Suppressor macrophage treated with lipopolysaccharide for 4 hours (primary cell): Measurements from ENCODE around the gene AR.

Experiments used
- DNase-seq: peaks from one replicate; pipeline ENCODE4 v3.0.0-alpha.2; 2020

AR gene

DNA sequence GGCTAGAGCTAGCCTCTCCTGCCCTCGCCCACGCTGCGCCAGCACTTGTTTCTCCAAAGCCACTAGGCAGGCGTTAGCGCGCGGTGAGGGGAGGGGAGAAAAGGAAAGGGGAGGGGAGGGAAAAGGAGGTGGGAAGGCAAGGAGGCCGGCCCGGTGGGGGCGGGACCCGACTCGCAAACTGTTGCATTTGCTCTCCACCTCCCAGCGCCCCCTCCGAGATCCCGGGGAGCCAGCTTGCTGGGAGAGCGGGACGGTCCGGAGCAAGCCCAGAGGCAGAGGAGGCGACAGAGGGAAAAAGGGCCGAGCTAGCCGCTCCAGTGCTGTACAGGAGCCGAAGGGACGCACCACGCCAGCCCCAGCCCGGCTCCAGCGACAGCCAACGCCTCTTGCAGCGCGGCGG is at the start of gene AR:
TSS of gene AR (plus strand) at position 204 of the 400 bp plus-strand sequence. CDS start 1,126 bp downstream, outside the sequence.
- peak; percentile 3 for DNase-seq

GRCh38 chrX:67500617-67501016 is 43.2 kb upstream of the AR start:
- no peak for DNase-seq

GRCh38 chrX:67503004-67503403 is 40.8 kb upstream of the AR start:
- DNase-seq = no peak

DNA sequence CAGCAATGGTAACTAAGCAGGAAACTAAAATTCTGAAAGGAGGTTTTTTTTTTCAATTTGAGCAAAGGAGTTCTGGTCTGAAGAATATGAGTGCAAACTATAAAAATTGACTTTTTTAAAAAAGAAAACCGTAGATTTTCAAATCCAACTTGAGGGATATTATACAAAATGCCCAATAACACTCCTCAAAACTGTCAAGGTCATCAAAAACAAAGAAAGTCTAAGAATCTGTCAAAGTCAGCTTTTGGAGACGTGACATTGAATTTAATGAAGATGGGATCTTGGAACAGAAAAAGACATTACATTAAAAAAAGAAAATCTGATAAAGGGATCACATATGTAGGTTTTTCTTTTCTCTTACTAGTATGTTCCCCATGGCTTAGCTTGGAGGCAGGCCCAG is 40.4 kb upstream of the AR start:
- DNase-seq = no peak

DNA sequence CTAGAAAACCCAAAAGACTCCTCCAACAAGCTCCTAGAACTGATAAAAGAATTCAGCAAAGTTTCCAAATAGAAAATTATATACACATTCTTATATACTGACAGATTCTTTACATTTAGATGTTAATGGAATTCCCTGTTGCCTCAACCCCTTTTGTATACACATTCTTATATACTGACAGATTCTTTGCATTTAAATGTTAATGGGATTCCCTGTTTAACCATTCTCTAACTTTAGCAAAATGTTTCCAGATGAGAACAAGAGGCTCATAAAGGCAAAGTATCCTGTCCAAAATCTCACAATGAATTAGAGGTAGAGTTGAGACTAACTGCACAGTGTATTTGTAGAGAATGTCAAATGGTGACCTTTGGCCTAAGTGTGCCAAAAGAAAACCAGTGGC is 23.1 kb upstream of the AR start:
- no peak for DNase-seq

DNA sequence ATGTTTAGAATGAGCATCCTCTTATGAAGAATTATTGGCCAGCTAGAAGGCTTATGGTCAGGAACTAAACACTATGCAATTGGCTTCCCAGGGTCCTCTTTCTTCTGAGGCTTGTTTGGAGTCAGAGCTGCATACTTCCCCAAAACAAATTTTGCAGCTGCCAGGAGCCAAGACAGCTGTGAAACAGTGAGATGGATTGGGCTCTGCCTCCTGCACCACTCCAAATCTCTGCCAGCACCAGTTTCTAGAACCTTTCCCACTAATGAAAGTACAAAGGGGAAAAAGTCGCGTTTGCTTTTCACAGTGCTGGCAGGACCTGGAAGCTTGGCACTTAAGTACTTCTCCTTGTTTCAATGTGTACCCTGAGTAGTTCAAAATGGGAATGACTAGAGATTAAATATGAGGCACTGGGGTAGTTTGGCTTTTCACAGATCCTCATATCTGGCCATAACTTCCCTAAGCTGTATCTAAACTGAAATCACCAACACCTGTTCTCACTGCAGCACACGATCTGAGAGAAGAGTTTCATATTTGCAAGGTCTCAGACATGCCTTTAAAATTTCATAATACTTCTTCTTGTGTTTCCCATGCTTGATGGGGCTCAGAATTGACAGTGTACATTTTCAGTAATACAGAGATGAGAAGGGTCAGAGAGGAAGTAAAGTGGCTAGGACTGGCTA is 20.7 kb upstream of the AR start:
- DNase-seq = no peak

DNA sequence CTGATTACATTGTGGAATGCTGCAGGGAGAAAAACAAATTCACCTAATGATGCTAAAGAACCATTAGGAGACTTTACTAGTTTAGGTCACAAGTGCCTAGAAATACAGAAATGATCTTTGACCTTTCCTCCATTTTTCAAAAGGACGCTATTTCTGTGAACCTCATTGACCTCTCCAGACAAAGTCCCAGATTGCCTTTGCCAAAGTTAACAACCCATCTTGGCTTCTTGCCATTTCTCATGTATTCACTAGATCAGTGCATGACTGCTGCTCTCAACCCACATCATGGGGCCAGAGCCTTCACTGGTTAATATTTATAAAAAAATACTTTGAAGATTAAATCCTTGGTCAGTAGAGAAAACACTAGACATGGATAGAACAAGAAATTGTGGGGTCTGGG is 19.9 kb upstream of the AR start:
- no peak for DNase-seq

DNA sequence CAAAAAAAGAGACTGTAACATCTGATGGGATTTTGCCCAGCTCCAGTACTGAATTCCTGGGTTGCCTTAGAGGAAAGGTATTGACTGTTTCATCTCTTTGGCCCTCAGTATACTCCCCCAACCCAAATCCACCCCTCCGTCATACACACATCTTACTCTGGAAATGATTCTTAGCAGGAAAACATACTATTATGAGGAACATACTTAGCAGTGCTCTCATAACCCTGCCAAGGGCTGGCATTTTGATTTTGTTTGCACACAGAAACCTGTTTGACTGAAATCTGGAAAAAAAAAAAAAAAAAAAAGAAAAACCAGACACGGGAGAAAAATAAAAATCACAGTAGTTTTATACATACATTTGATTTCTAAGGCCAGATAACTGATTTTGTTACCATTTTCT is 19.4 kb upstream of the AR start:
- no peak for DNase-seq

DNA sequence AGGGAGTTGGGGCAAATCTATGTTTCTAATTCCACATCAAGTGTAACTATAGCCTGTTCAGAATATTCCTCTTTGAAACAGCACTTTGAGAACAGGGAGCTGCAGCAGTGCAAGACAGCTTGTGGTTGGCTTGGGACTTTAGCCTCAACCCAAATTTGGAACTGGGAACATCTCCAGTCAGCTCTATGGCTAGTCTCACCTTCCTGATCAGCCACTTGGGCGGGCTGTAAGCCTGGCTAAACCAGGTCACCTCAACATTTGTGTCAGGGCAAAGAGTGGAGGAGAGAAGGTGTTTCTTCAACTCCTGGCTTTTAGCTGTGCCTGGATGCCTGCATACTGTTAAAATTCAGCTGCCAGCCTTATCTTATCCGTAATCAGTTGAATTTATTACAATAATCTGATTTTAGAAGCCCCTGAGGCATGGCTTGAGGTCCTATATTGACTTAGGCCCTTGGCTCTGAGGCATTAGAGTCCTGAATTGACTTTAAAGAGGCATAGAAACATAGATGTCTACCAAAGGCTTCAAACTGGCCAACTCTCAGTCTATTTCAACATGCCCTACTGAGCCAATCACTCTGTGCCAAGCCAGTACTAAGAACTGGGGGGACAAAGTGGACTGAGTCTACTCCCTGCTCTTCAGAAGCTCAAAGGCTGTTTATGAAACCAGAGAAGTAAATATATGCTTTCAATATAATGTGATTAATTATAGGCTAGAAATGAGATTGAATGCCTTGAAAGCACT is 18.7 kb upstream of the AR start:
- no peak for DNase-seq

- no peak for DNase-seq
Observed at GRCh38 chrX:67536564-67536963, 7.3 kb upstream of the AR start.

- no peak for DNase-seq
Observed at GRCh38 chrX:67538383-67538782, 5.4 kb upstream of the AR start.

- no peak for DNase-seq
Observed at GRCh38 chrX:67544281-67545035, 637 bp downstream of the AR start.

- no peak for DNase-seq
Observed at GRCh38 chrX:67545036-67545821, 1.4 kb downstream of the AR start.

- peak; percentile 19 for DNase-seq
Observed at GRCh38 chrX:67545893-67546495, 2.2 kb downstream of the AR start.

GRCh38 chrX:67546496-67547423 is 2.9 kb downstream of the AR start:
- DNase-seq = no peak

- DNase-seq = peak; percentile 53
Observed at GRCh38 chrX:67555578-67556203, 11.9 kb downstream of the AR start.

GRCh38 chrX:67558267-67558666 is 14.4 kb downstream of the AR start:
- no peak for DNase-seq

DNA sequence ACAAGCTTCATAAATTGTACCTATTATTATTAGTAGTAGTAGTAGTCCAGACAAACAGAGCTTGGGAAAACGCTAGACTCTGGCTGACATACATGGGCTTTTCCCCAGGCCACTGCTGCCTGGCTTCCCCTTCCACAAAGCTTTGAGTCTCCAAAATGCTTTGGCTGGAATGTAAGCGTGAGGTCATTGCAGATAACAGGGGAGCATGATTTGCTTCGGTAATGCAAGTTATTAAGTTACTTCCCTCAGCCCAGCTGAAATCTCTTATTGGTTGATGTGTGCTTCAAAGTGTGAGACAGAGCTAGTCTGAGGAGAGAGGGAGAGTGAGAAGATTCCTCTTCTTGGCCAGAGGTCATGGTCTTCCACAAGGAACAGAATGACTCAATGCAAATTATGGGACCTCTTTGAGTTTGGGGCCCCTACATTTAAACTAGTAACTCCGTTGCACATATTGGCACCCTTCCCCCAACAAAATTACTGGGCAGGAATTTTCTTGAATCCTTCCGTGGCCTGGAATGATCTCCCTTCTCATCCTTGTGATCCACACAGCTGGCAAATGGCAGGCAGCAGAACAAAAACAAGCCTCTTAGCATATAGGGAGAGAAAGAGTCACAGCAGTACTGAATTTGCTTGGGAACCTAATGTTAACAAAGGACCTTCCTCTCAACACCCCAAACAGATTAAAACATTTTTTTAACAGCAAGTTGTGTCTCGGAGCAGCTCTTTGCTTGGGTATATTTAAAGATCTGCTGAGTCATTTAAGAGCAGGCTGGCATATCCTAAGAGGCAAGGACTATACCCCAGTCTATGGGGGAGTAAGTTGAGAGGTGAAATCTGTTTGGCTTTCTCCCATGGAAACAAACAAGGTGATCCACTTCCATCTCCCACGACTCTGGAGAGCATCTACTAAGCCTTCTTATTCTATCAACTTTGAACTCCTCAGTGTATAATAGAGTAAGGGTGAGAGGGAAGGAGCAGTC is 19.9 kb downstream of the AR start:
- DNase-seq = no peak

- no peak for DNase-seq
Observed at GRCh38 chrX:67564475-67564874, 20.7 kb downstream of the AR start.

- no peak for DNase-seq
Observed at GRCh38 chrX:67568769-67569168, 24.9 kb downstream of the AR start.
